ENCODE measurements around the gene PRPF19. TPM values are rescaled to one million over a fixed set of nuclear protein-coding genes. Genes with fewer than 3 reads are reported as not detected.
"Not testable (repeated sequence)": the region's sequence is repeated elsewhere in the genome, so short reads cannot be mapped to it uniquely, and the experiment has no call there.

Gene PRPF19
- polyA plus RNA-seq, 2 of the 4 experiments (the other 2 are of a cell fraction): 41.1 to 177 TPM

DNA sequence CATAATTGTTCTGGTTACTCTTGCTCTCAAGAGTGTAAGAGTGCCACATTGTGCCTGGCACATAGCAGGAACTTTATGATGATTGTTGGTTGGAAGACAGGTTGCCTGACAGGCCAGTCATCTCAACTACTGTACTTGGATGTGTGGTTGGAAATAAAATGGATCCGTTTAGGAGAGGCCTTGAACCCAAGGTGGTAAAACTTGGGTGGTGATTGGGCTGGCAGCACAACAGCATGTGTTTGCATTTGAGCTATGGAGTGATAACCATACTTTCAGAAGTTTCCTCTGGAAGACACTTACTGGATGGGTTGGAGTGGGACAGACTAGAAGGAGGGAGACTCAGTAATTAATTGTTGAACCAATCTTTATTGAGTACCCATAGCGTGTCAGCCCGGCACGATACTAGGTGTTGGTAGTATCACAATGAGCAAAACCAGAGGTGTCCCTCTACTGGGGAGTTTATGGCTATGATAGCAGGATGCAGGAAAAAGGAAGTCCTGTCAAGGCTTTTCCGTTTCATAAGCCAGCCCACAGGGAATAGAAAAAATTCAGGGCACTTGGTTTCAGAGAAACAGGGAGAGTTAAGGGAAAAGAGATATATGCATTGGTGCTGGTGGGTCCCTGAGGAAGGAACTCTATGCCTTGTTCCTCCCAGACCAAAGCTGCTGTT, 4.5 kb upstream of the PRPF19 start:
- ChIA-PET CTCF (interaction anchor here (1.4 kb wide), 1 partner anchor 9 kb away, joined by 3 read pairs; no protein-coding TSS in a partner anchor), POLR2A (no interaction called here)
- no peak for DNase-seq (ENCODE audit: low read depth in 1 of 2, low spot score in 1 of 2)
- Histone ChIP-seq H3K27ac (no peak overlapping the region), H3K4me3 (no peak overlapping the region), H3K4me2 (no peak overlapping the region), H3K9me3 (no peaks in the 10 kb centered on the region), H3K4me1 (peaks cover 10% of the 10 kb centered on the region)
- 46% methylated on average over 5 of the region's 5 CpGs for WGBS (ENCODE audit: missing lambda C conversion rate)
- FAIRE-seq: no peak
- ATAC-seq: no peak
- no peak for TF ChIP-seq KDM5A (IDR thresholded peaks at IDR 0.05)
- TF ChIP-seq, protein P1, sequence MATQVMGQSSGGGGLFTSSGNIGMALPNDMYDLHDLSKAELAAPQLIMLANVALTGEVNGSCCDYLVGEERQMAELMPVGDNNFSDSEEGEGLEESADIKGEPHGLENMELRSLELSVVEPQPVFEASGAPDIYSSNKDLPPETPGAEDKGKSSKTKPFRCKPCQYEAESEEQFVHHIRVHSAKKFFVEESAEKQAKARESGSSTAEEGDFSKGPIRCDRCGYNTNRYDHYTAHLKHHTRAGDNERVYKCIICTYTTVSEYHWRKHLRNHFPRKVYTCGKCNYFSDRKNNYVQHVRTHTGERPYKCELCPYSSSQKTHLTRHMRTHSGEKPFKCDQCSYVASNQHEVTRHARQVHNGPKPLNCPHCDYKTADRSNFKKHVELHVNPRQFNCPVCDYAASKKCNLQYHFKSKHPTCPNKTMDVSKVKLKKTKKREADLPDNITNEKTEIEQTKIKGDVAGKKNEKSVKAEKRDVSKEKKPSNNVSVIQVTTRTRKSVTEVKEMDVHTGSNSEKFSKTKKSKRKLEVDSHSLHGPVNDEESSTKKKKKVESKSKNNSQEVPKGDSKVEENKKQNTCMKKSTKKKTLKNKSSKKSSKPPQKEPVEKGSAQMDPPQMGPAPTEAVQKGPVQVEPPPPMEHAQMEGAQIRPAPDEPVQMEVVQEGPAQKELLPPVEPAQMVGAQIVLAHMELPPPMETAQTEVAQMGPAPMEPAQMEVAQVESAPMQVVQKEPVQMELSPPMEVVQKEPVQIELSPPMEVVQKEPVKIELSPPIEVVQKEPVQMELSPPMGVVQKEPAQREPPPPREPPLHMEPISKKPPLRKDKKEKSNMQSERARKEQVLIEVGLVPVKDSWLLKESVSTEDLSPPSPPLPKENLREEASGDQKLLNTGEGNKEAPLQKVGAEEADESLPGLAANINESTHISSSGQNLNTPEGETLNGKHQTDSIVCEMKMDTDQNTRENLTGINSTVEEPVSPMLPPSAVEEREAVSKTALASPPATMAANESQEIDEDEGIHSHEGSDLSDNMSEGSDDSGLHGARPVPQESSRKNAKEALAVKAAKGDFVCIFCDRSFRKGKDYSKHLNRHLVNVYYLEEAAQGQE (IDR thresholded peaks at IDR 0.05): no peak
- TF ChIP-seq POLR2AphosphoS2 (conservative IDR thresholded peaks at IDR 0.05; ENCODE audit: low read length): no peak
- TF ChIP-seq CBX2 (IDR thresholded peaks at IDR 0.05; ENCODE audit: borderline replicate concordance, low read depth): no peak
- no peak for TF ChIP-seq JUN (IDR thresholded peaks at IDR 0.05)
- TF ChIP-seq KDM1A (IDR thresholded peaks at IDR 0.05; ENCODE audit: low read depth): no peak
- TF ChIP-seq, protein P2, sequence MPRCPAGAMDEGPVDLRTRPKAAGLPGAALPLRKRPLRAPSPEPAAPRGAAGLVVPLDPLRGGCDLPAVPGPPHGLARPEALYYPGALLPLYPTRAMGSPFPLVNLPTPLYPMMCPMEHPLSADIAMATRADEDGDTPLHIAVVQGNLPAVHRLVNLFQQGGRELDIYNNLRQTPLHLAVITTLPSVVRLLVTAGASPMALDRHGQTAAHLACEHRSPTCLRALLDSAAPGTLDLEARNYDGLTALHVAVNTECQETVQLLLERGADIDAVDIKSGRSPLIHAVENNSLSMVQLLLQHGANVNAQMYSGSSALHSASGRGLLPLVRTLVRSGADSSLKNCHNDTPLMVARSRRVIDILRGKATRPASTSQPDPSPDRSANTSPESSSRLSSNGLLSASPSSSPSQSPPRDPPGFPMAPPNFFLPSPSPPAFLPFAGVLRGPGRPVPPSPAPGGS (IDR thresholded peaks at IDR 0.05): no peak
- TF ChIP-seq ZNF302 (CRISPR knock-in tag; IDR thresholded peaks at IDR 0.05): no peak
- no peak for TF ChIP-seq BHLHE40 (IDR thresholded peaks at IDR 0.05; ENCODE audit: low read depth, low read length)
- no peak for TF ChIP-seq NPAS2 (CRISPR knock-in tag; IDR thresholded peaks at IDR 0.05; ENCODE audit: borderline replicate concordance)
- no peak for TF ChIP-seq TP53 (CRISPR knock-in tag; IDR thresholded peaks at IDR 0.05)
- TF ChIP-seq, protein P3, sequence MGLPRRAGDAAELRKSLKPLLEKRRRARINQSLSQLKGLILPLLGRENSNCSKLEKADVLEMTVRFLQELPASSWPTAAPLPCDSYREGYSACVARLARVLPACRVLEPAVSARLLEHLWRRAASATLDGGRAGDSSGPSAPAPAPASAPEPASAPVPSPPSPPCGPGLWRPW (IDR thresholded peaks at IDR 0.05): no peak
- TF ChIP-seq, protein P4, sequence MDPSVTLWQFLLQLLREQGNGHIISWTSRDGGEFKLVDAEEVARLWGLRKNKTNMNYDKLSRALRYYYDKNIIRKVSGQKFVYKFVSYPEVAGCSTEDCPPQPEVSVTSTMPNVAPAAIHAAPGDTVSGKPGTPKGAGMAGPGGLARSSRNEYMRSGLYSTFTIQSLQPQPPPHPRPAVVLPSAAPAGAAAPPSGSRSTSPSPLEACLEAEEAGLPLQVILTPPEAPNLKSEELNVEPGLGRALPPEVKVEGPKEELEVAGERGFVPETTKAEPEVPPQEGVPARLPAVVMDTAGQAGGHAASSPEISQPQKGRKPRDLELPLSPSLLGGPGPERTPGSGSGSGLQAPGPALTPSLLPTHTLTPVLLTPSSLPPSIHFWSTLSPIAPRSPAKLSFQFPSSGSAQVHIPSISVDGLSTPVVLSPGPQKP (IDR thresholded peaks at IDR 0.05; ENCODE audit: low read depth, low read length): no peak
- TF ChIP-seq FOSB (CRISPR knock-in tag; IDR thresholded peaks at IDR 0.05): no peak
- TF ChIP-seq, protein P5, sequence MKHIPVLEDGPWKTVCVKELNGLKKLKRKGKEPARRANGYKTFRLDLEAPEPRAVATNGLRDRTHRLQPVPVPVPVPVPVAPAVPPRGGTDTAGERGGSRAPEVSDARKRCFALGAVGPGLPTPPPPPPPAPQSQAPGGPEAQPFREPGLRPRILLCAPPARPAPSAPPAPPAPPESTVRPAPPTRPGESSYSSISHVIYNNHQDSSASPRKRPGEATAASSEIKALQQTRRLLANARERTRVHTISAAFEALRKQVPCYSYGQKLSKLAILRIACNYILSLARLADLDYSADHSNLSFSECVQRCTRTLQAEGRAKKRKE (CRISPR knock-in tag; IDR thresholded peaks at IDR 0.05; ENCODE audit: low read depth): no peak
- no peak for TF ChIP-seq RCOR1 (IDR thresholded peaks at IDR 0.05; ENCODE audit: low read depth, low read length)
- TF ChIP-seq PHF8 (IDR thresholded peaks at IDR 0.05; ENCODE audit: borderline replicate concordance, low read depth): no peak
- TF ChIP-seq ESRRA (IDR thresholded peaks at IDR 0.05; ENCODE audit: borderline replicate concordance, low read length): no peak

DNA sequence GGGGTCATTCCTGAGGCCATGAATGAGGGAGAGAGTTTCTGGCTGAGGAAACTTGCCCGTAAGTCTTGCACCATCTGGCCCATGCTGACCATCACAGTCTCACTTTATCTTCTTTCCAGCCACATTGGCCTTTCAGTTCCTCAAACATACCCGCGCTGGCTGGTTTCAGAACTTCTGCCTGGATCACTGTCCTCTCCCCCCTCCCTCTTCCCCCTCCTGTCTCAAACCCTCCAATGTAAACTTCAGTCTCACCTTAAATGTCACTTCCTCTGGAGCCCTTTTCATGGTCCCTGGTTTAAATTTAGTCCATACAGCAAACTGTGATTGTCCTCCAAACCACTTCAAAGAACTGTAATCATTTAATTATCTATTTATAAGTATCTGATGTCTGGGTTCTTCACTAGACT, 3.9 kb upstream of the PRPF19 start:
- Histone ChIP-seq H3K4me1 (peaks cover 5% of the 10 kb centered on the region), H3K9me3 (no peaks in the 10 kb centered on the region), H3K4me3 (no peak overlapping the region), H3K27ac (no peak overlapping the region), H3K4me2 (no peak overlapping the region)
- CTCF ChIA-PET: interaction anchor here (1.4 to 2.9 kb wide), 3 partner anchors 10 to 11 kb away, joined by 3 to 22 read pairs (median 8); no protein-coding TSS in a partner anchor
- no peak for ATAC-seq
- DNase-seq (ENCODE audit: low read depth in 1 of 2, low spot score in 1 of 2): no peak
- no peak for FAIRE-seq
- 28% methylated on average over 3 of the region's 3 CpGs for WGBS (ENCODE audit: missing lambda C conversion rate)
- TF ChIP-seq RCOR1 (IDR thresholded peaks at IDR 0.05; ENCODE audit: low read depth, low read length): no peak
- TF ChIP-seq NFE2L2 (conservative IDR thresholded peaks at IDR 0.05; ENCODE audit: low read length): no peak
- no peak for TF ChIP-seq ZNF302 (CRISPR knock-in tag; IDR thresholded peaks at IDR 0.05)
- no peak for TF ChIP-seq POLR2A (IDR thresholded peaks at IDR 0.05; ENCODE audit: low read length)
- no peak for TF ChIP-seq FOXS1 (CRISPR knock-in tag; IDR thresholded peaks at IDR 0.05)
- no peak for TF ChIP-seq RFX5 (IDR thresholded peaks at IDR 0.05)
- TF ChIP-seq, protein P6, sequence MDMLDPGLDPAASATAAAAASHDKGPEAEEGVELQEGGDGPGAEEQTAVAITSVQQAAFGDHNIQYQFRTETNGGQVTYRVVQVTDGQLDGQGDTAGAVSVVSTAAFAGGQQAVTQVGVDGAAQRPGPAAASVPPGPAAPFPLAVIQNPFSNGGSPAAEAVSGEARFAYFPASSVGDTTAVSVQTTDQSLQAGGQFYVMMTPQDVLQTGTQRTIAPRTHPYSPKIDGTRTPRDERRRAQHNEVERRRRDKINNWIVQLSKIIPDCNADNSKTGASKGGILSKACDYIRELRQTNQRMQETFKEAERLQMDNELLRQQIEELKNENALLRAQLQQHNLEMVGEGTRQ (IDR thresholded peaks at IDR 0.05): no peak
- POLR2A ChIA-PET: no interaction called here

DNA sequence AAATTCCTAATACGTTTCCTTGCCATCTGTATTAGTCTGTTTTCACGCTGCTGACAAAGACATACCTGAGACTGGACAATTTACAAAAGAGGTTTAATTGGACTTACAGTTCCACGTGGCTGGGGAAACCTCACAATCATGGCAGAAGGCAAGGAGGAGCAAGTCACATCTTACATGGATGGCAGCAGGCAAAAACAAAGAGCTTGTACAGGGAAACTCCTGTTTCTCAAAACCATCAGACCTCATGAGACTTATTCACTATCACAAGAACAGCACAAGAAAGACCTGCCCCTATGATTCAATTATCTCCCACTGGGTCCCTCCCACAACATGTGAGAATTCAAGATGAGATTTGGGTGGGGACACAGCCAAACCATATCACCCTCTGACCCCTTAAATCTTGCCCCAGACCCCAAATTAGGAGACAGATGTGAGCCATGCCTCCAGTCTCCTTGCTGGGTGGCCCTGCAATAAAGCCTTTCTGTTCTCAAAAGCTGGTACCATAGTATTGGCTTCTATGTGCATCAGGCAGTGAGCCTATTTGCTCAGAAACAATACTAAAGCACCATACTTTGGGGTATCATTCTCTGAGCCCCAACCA, 3.4 kb upstream of the PRPF19 start:
- FAIRE-seq; DNase-seq (ENCODE audit: low read depth in 1 of 2, low spot score in 1 of 2); H3K4me3 ChIP-seq; H3K4me2 ChIP-seq; ATAC-seq; POLR2A ChIA-PET; H3K9me3 ChIP-seq; H3K27ac ChIP-seq; H3K4me1 ChIP-seq: not testable (repeated sequence)
- 0% methylated on average over 3 of the region's 3 CpGs for WGBS (ENCODE audit: missing lambda C conversion rate)
- CTCF ChIA-PET: interaction anchor here (2.1 to 2.9 kb wide), 2 partner anchors 10 to 11 kb away, joined by 8 to 22 read pairs; no protein-coding TSS in a partner anchor

Data from A549 (cell line).